Measurements from ENCODE around the gene FALEC. TPM values are rescaled to one million over a fixed set of nuclear protein-coding genes. Genes with fewer than 3 reads are reported as not detected.

The FALEC gene
- total and polyA plus RNA-seq, 2 of the 8 experiments (the other 6 are each of a cell fraction or from before 2014, with no cell fraction given), result not detected

DNA sequence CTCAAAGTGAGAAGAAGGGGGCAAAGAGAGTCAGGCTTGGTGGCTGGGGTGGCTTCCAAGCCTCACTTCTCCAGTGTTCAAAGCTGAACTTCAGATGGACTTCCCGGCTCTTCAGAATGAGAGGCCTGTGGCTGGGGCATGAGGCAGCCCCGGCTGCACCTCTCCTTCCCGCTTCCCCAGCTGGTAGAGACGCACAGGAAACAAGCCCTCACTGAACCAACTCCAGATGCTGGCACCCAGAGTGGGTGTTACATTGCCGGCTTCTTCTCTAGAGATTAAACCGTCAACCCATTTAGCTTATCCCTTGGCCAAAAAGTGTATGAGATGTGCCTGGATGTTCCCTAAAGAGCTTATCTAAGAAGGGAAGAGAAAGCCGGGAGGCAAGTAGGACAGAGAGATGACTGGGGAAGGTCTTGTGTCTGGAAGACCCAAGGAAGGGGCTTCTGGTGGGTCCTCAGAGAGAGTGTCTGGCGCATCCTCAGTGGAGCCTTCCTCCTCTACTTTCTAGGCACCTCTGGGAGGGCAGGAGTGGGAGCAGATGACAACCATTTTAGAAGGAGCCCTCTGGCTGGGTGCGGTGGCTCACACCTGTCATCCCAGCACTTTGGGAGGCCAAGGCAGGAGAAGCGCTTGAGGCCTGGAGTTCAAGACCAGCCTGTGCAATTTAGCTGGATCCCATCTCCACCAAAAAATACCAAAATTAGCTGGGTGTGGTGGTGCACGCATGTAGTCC lies 35.7 kb downstream of the FALEC start (continued):
- no peak for TF ChIP-seq CBX8 (IDR thresholded peaks at IDR 0.05; ENCODE audit: borderline replicate concordance, low read depth, low read length)
- no peak for TF ChIP-seq SP1 (IDR thresholded peaks at IDR 0.05; ENCODE audit: low read depth, low read length)
- no peak for TF ChIP-seq ZNF274 (IDR thresholded peaks at IDR 0.05; ENCODE audit: borderline replicate concordance, extremely low read depth, low read length)
- no peak for TF ChIP-seq CHD2 (IDR thresholded peaks at IDR 0.05; ENCODE audit: low read length)
- TF ChIP-seq EP300 (IDR thresholded peaks at IDR 0.05; ENCODE audit: borderline replicate concordance in 1 of 2, low read depth in 2 of 2, low read length in 2 of 2), result no peak
- no peak for TF ChIP-seq JUN (IDR thresholded peaks at IDR 0.05; ENCODE audit: low read depth, low read length)
- TF ChIP-seq HDAC2 (IDR thresholded peaks at IDR 0.05; ENCODE audit: borderline replicate concordance in 1 of 2, low read depth in 2 of 2, low read length in 2 of 2), result no peak
- no peak for TF ChIP-seq SIX5 (IDR thresholded peaks at IDR 0.05; ENCODE audit: low read depth, low read length)
